GM12873 (cell line): ENCODE data around the gene STRIP1.

Source experiments
- TF ChIP-seq, protein P1 (sequence below): IDR thresholded peaks from 2 replicates; pipeline ENCODE4 v1.5.1; 2012; ENCODE audit warnings: low read depth, mild to moderate bottlenecking, moderate library complexity, low read length, control low read depth; ENCODE audit not compliant: insufficient read depth; ENCODE audit errors: missing control alignments

Gene STRIP1

DNA sequence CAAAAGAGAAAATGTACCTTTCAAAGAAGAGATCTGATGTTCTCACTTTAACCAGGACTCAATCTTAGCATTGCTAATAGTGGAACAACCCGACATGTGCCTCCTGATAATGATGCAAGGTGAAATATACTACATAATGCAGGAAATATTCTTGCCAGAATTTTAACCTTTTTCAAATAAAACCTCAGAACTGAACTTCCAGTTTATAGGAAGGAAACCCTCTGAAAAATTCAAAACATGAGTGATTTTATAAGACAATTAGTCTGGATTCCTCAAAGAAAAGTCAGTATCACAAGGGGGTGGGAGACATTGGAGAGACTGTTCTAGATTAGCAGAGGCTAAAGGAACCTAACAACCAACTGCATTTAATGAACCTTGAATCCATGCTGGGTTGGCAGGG, 31.7 kb upstream of the STRIP1 start:
- TF ChIP-seq, protein P1, sequence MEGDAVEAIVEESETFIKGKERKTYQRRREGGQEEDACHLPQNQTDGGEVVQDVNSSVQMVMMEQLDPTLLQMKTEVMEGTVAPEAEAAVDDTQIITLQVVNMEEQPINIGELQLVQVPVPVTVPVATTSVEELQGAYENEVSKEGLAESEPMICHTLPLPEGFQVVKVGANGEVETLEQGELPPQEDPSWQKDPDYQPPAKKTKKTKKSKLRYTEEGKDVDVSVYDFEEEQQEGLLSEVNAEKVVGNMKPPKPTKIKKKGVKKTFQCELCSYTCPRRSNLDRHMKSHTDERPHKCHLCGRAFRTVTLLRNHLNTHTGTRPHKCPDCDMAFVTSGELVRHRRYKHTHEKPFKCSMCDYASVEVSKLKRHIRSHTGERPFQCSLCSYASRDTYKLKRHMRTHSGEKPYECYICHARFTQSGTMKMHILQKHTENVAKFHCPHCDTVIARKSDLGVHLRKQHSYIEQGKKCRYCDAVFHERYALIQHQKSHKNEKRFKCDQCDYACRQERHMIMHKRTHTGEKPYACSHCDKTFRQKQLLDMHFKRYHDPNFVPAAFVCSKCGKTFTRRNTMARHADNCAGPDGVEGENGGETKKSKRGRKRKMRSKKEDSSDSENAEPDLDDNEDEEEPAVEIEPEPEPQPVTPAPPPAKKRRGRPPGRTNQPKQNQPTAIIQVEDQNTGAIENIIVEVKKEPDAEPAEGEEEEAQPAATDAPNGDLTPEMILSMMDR: no peak

DNA sequence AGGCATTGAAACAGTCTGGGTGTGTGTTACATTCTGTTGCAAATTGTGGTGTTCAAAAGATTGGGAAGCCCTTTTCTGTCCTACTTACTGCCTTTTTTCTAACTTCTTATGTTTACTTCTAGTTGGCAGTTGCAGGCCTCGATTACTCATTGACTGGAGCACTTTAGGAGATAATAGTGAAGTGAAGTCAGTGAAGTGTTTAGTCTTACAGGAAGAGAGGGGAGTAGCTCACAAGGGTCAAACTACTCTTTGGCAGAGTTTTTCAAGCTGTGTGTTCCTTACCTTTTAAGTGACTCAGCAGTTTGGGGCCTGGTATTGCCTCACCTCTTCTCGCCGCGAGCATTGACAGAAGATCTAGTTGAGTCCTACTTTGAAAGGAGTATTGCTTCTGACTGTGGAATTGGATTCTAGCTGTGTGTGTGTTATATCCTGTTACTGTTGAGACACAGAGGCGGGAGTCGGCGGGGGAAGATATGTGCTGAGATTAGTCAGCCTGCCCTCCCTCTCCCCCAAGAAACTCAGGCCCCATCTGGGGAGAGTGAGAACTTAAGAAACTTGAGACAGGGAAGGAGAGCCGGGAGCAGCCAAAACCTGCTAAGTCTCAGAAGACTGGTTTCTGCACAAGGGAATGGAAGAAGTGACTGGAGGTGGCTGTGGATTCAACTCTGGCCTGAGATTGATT, 30.5 kb upstream of the STRIP1 start:
- TF ChIP-seq, protein P1: no peak

DNA sequence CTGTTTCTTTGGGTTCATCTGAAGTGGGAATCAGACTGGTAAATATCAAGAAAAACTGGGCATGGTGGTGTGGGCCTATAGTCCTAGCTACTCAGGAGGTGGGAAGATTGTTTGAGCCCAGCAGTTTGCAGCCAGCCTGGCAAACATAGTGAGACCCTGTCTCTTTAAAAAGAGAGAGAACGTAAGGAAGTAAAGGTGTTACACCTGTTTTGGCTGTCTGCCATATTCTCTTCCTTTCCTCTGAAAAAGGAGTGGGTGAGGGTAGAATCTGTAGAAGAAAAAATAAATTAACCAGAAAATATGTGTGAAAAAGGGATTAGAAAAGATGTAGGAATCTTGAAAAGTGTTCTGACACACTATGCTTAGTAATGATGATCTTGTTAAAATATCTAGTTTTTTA, 29.8 kb upstream of the STRIP1 start:
- TF ChIP-seq, protein P1: no peak

DNA sequence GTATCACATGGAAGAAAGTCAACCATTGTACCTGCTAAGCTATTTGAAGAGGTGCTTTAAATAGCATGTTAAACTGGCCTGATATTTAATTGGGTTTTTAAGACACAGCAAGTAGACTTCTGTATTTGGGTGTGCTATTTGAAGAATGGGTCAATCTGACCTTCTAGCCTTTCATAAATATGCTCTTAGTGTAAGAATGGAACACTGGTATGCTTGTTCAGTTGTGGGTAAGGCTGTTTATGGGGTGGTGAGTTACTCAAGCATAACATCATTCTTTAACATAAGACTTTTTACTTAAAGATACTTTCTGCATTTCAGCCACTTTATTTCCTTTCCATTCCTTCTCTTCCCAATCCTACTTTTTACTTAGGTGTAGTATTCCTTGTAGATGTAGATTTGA, 28.5 kb upstream of the STRIP1 start:
- TF ChIP-seq, protein P1: no peak

DNA sequence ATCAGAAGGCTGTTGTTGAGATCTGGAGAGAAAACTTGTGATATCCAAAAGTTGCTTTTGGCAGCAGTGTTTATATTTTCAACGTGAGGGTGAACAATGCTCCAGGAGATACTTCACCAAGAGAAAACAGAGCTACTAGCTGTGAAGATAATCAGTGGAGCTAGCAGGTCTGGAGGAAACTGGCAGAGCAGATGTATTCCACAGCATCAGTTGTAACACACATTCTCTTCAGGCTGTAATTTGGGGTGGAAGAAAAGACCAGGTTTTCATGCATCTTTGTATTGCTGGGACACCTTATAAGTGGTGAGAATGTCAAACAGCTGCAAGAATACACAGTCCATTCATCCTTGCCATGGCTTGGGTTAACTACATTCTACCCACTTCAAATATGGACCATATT, 27.9 kb upstream of the STRIP1 start:
- TF ChIP-seq, protein P1: no peak

DNA sequence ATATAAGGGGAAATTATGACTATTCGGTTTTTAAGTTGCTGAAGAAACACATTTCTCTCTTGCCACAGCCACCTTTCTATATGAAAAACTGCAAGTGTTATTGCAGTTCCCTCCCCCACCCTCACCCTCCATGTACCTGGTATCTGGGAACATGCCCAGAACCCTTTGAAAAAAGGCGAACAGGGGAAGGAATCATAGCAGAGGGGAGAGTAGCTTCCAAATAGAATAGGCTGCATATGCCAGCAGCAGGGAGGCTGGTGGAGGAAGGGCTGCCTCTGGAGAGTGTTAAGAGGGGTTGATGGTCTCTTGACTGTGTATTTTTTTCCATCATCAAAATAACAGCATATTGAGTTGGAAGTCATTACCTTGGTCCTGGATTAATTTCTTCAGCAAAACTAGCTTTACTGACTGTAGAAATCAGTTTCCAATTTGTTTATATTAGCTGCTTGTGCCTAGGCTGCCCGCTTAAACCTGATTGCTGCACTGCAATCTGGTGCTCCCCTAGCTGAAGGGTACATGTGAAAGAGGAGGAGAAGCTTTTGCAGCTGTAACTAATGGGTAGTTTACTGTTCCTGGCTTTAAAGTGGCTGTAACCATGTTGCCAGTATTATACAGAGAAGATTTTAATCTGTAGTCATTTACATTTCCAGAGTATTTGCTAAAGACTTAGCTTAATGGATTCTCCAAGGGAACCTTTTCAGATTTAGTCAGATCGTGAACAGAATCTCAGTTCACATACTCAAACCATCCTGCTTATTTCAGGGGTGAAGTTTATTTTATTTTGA, 27.2 kb upstream of the STRIP1 start:
- TF ChIP-seq, protein P1: no peak

DNA sequence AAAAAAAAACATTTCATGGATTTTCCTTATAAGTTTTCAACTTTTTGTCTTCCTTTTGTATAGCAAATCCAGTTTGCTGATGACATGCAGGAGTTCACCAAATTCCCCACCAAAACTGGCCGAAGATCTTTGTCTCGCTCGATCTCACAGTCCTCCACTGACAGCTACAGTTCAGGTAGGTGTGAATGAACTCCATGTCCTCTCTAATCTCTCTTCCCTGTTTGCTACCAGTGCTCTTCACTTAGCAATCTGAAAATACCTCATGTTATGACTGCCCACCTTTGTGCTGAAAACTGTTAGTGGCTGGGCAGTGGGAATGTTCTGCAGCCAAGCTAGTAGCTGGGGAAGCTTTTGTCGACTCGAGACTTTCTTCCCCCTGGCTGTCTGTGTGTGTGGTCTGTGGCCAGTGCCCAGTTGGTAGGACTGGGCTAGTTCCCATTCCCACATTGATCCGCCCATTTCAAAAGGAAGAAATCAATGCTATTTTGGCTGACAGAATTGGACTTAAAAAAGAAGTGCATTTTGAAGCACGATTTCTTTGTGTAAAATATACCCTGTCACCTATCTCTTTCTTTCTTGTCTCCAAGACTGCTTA, 25.4 kb upstream of the STRIP1 start:
- TF ChIP-seq, protein P1: no peak
